Colonic mucosa (tissue), 4 donors: ENCODE data around the gene PCED1B. TPM values are rescaled to one million over a fixed set of nuclear protein-coding genes. Genes with fewer than 3 reads are reported as not detected.
A peak's percentile ranks its signal among the peaks of the same experiment; 100 is the strongest.

Experiments used
- DNase-seq: peaks from one replicate; pipeline ENCODE4 v3.0.0-alpha.2; 2020
- H3K27ac ChIP-seq: fragments of 200-600 bp; one replicate; pipeline ENCODE4 v1.8.0; 2021
- H3K27me3 ChIP-seq: fragments of 200-600 bp; one replicate; pipeline ENCODE4 v1.8.0; 2021
- H3K36me3 ChIP-seq: fragments of 200-600 bp; one replicate; pipeline ENCODE4 v1.8.0; 2021
- H3K4me1 ChIP-seq: fragments of 200-600 bp; one replicate; pipeline ENCODE4 v1.8.0; 2021; ENCODE audit warnings: mild to moderate bottlenecking
- H3K4me3 ChIP-seq: fragments of 200-600 bp; one replicate; pipeline ENCODE4 v1.8.0; 2021
- H3K9ac ChIP-seq, 2 donors: one replicate each; pipeline ENCODE4 v1.7.0; 2013; ENCODE audit warnings: control low read depth in 2 of 2, low read depth in 2 of 2, low read length in 2 of 2
- H3K9me3 ChIP-seq: fragments of 200-600 bp; one replicate; pipeline ENCODE4 v1.8.0; 2021
- intact Hi-C: fragments of 100-400 bp; cut with DNase I; formaldehyde crosslinking; loops from one replicate; pipeline ENCODE4 v1.14.1; 2022
- total RNA-seq, 2 donors: library from RNA; stranded (reverse); fragmentation: NEBNext Ultra II Directional in 1 of 2; extraction: Animal tissue kit (Norgen Biotek cat#: 25700) in 1 of 2; gene quantifications; one replicate each; pipeline ENCODE4 v1.2.1, GENCODE V29; 2021
- TF ChIP-seq, protein P1 (sequence below): fragments of 200-600 bp; IDR thresholded peaks from one replicate; pipeline ENCODE4 v1.8.0; 2022; ENCODE audit warnings: antibody characterized with exemption, mild to moderate bottlenecking
- donor health status: healthy.
- donor health status: DM: no; HTN: no; CAD: no.
- donor health status: DM: no; HTN: no; CAD: no.

Gene PCED1B
- total RNA-seq, 2 donors from 2014 or later: 1.8 to 2.1 TPM

DNA sequence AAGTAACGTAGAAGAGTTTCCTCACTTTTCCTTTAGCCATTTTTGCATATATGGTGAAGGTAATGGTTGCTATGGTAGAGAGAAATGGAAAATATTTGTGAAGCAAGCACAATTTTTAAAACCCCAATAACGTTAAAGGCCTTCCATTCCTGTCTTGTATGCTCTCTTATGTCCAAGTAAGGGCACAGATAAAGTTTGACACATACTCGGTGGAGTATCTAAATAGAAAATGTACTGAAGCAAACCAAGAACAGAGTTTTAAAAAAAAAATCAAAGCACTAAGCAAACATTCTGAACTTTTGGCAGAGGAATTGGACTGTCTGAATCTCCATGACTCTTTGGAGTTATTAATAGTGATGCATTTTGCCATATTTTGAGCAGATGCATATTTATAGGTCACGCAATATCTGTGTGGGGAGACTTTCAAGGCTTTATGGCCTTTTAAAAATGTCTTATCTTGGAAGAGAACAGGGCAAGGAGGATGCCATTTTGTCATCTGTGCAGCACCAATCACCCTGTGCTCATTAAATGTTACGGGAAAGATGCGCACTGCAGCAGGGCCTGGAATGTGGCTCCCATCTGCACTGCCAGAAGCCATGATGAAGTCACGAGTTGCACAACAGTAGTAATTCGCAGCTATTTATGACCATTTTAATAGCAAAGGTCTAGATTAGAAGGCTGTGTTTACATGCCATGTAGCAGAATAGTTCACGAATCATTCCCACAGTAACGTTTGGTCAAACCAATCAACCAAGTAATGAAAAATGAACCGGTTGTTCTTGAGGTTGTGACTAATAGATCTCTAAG is 23.6 kb downstream of the PCED1B start:
- Histone ChIP-seq H3K9me3 (no peaks in the 10 kb centered on the region), H3K27me3 (no peaks in the 10 kb centered on the region), H3K4me1 (no peaks in the 10 kb centered on the region), H3K27ac (no peak overlapping the region), H3K9ac (no peak overlapping the region), H3K36me3 (no peaks in the 10 kb centered on the region), H3K4me3 (no peak overlapping the region)
- TF ChIP-seq, protein P1, sequence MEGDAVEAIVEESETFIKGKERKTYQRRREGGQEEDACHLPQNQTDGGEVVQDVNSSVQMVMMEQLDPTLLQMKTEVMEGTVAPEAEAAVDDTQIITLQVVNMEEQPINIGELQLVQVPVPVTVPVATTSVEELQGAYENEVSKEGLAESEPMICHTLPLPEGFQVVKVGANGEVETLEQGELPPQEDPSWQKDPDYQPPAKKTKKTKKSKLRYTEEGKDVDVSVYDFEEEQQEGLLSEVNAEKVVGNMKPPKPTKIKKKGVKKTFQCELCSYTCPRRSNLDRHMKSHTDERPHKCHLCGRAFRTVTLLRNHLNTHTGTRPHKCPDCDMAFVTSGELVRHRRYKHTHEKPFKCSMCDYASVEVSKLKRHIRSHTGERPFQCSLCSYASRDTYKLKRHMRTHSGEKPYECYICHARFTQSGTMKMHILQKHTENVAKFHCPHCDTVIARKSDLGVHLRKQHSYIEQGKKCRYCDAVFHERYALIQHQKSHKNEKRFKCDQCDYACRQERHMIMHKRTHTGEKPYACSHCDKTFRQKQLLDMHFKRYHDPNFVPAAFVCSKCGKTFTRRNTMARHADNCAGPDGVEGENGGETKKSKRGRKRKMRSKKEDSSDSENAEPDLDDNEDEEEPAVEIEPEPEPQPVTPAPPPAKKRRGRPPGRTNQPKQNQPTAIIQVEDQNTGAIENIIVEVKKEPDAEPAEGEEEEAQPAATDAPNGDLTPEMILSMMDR: no peak
- intact Hi-C loops: no loop called here
- DNase-seq: no peak

DNA sequence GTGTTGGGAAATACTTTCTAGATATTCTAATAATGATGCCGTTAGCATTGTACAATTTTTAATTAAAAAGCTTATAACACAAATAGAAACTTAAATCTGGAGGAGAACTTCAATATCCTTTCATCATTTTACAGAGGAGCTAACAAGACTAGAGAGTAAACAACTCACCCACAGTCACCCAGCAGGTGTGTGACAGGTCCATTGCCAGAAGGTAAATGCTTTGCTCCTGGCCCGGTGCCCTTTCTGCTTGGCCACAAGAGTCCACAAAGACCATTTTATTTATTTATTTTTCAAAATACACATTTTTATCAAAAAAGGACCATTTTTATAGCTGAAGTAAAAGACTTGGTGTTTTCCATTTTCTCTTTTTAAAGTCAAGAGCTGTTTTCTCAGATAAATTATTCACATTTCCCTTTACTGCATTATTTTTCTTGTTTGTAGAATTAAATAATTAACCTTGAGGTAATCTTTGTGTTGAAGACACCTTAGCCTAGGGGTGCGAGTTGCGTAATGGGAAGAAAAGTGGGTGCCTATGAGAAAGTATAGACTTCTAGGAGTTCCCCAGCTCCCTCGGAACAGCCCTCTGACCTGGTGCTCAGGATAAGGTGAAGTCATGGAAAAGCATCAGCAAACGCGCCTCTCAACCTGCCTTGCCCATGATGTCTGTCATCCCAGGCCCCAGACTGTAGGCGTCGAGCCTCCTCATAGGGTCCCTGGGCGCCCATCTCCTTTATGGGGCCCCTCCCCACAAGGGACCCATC is 26.7 kb downstream of the PCED1B start:
- Histone ChIP-seq H3K36me3 (no peaks in the 10 kb centered on the region), H3K4me3 (no peak overlapping the region), H3K4me1 (no peaks in the 10 kb centered on the region), H3K27ac (no peak overlapping the region), H3K9ac (no peak overlapping the region), H3K27me3 (no peaks in the 10 kb centered on the region), H3K9me3 (no peaks in the 10 kb centered on the region)
- TF ChIP-seq, protein P1: no peak
- peak; percentile 52 for DNase-seq
- intact Hi-C loops: no loop called here

DNA sequence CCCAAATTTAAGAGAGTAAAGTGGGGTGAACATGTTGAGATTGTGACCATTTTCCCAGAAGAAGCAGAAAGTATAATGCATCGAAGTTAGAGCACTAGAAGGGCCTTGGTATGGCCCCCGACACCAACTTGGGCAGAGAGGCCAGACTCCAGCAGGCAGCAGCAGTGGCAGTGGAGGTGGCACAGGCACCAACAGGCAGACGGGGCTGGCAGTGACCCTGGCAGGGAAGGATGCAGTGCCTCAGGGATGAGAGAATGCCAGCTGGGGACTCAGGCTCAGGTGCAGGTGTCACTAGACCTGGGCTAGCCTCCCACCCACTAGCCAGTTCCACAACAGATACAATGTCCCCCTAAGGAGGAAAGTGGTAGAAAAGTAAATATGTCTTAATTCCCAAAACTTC is 28.0 kb downstream of the PCED1B start:
- Histone ChIP-seq H3K27me3 (no peaks in the 10 kb centered on the region), H3K9ac (no peak overlapping the region), H3K27ac (no peak overlapping the region), H3K36me3 (no peaks in the 10 kb centered on the region), H3K4me3 (no peak overlapping the region), H3K4me1 (no peaks in the 10 kb centered on the region), H3K9me3 (no peaks in the 10 kb centered on the region)
- intact Hi-C loops: no loop called here
- DNase-seq: no peak
- TF ChIP-seq, protein P1: no peak

DNA sequence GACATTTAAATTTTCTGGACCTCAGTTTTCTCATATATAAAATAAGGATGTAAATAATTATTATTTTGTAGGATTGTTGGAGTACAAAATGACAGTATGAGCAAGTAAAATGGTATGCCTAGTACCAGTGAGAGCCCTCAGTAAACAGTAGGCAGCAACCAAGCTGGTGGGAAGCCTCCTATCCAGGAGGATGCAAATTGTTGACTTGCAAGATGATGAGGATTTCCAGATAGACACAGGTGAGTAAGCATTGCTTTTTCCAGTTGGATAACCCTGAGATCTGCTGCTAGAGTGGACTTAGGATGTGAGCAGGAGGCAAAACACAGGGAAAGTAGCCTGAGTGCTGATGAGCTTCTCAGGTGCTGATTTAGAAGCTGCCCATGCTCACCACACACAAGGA is 28.5 kb downstream of the PCED1B start:
- Histone ChIP-seq H3K4me1 (no peaks in the 10 kb centered on the region), H3K27ac (no peak overlapping the region), H3K36me3 (no peaks in the 10 kb centered on the region), H3K4me3 (no peak overlapping the region), H3K9me3 (no peaks in the 10 kb centered on the region), H3K9ac (no peak overlapping the region), H3K27me3 (no peaks in the 10 kb centered on the region)
- TF ChIP-seq, protein P1: no peak
- intact Hi-C loops: no loop called here
- no peak for DNase-seq

DNA sequence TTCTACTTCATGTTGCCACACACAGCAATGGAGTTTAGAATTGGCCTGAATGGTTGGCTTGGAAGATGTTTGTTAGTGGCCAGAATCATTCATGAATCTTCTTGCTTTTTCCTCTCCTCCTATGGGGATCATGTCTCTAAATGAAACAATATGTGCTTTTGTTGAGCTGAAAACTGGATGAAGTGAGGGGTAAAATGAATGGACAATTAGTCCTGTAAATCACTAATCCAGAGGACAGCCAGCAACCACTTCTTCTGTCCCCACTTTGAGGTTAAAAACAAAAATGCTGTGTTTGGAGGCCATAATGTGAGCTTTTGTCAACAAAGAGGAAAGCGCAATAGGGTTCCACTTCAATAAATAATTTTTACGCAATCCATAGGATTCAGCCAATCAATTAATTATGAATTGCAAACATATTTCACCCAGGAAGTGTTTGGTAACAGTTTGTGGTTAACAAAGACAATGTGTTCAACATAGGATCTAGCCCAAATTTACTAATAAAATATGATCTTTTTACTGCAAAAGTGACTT is 30.7 kb downstream of the PCED1B start:
- H3K9ac ChIP-seq: no peak overlapping the region
- no peak overlapping the region for H3K27ac ChIP-seq
- no peak overlapping the region for H3K4me3 ChIP-seq
- H3K9me3 ChIP-seq: no peaks in the 10 kb centered on the region
- TF ChIP-seq, protein P1: no peak
- H3K36me3 ChIP-seq: no peaks in the 10 kb centered on the region
- no peaks in the 10 kb centered on the region for H3K4me1 ChIP-seq
- intact Hi-C loops: no loop called here
- DNase-seq: no peak
- no peaks in the 10 kb centered on the region for H3K27me3 ChIP-seq
